GM23338 (cell line): ENCODE data around the gene HTRA1. TPM values are rescaled to one million over a fixed set of nuclear protein-coding genes. Genes with fewer than 3 reads are reported as not detected.

Experiments used
- ATAC-seq: fragments of 200-7000 bp; cut with Tn5 transposase; 3 replicates; pipeline ENCODE4 v1.9.1; 2020
- DNase-seq: peaks from one replicate; pipeline ENCODE4 v3.0.0-alpha.2; 2015; ENCODE audit warnings: low spot score
- H2AFZ ChIP-seq: fragments of 200-600 bp; sonication (generic); 2 replicates; pipeline ENCODE4 v1.8.0; 2016; ENCODE audit warnings: antibody characterized with exemption, mild to moderate bottlenecking, moderate library complexity
- H3F3A ChIP-seq: fragments of 200-600 bp; sonication (generic); replicated peaks from 2 replicates; pipeline ENCODE4 v1.8.0; 2017; ENCODE audit warnings: antibody characterized with exemption, mixed run types, low read depth
- H3K27ac ChIP-seq: fragments of 200-600 bp; sonication (generic); 2 replicates; pipeline ENCODE4 v1.6.1; 2016; ENCODE audit warnings: low read depth
- H3K27me3 ChIP-seq: fragments of 200-600 bp; sonication (generic); 2 replicates; pipeline ENCODE4 v1.8.0; 2016; ENCODE audit warnings: mild to moderate bottlenecking, mixed run types, moderate library complexity; ENCODE audit not compliant: insufficient read depth
- H3K36me3 ChIP-seq: fragments of 200-600 bp; sonication (generic); 2 replicates; pipeline ENCODE4 v1.8.0; 2016; ENCODE audit warnings: mild to moderate bottlenecking; ENCODE audit not compliant: insufficient read depth
- H3K4me1 ChIP-seq: fragments of 200-600 bp; sonication (generic); 2 replicates; pipeline ENCODE4 v1.8.0; 2016; ENCODE audit warnings: mild to moderate bottlenecking, moderate library complexity; ENCODE audit not compliant: insufficient read depth
- H3K4me2 ChIP-seq: fragments of 200-600 bp; sonication (generic); 2 replicates; pipeline ENCODE4 v1.7.1; 2017; ENCODE audit warnings: mixed run types
- H3K4me3 ChIP-seq: fragments of 200-600 bp; sonication (generic); 2 replicates; pipeline ENCODE4 v1.6.1; 2016; ENCODE audit warnings: mixed run types
- H3K79me2 ChIP-seq: fragments of 200-600 bp; sonication (generic); replicated peaks from 2 replicates; pipeline ENCODE4 v1.8.0; 2017; ENCODE audit warnings: mild to moderate bottlenecking; ENCODE audit not compliant: insufficient read depth
- H3K9me2 ChIP-seq: fragments of 200-600 bp; sonication (generic); 2 replicates; pipeline ENCODE4 v1.8.0; 2017; ENCODE audit not compliant: insufficient read depth
- H4K20me1 ChIP-seq: fragments of 200-600 bp; sonication (generic); replicated peaks from 2 replicates; pipeline ENCODE4 v1.8.0; 2017; ENCODE audit warnings: mild to moderate bottlenecking; ENCODE audit not compliant: insufficient read depth
- H3K27ac Mint-ChIP-seq: 2 replicates; pipeline ENCODE4 v1.8.0; 2020; ENCODE audit warnings: inconsistent platforms, mild to moderate bottlenecking, moderate library complexity, mixed read lengths
- H3K27me3 Mint-ChIP-seq: 3 replicates; pipeline ENCODE4 v1.8.0; 2022; ENCODE audit warnings: low read depth, mild to moderate bottlenecking, moderate library complexity, mixed read lengths, inconsistent platforms; ENCODE audit not compliant: insufficient read depth, poor library complexity
- H3K36me3 Mint-ChIP-seq: 3 replicates; pipeline ENCODE4 v1.8.0; 2021; ENCODE audit warnings: low read depth, mild to moderate bottlenecking, inconsistent platforms, moderate library complexity, mixed read lengths
- H3K4me1 Mint-ChIP-seq: 3 replicates; pipeline ENCODE4 v1.8.0; 2020; ENCODE audit warnings: mild to moderate bottlenecking, inconsistent platforms, mixed read lengths
- H3K4me3 Mint-ChIP-seq: 3 replicates; pipeline ENCODE4 v1.8.0; 2021; ENCODE audit warnings: moderate library complexity, mild to moderate bottlenecking, inconsistent platforms, mixed read lengths
- H3K9me3 Mint-ChIP-seq: 3 replicates; pipeline ENCODE4 v1.8.0; 2020; ENCODE audit warnings: moderate library complexity, mild to moderate bottlenecking, inconsistent platforms, mixed read lengths
- CREB1 ChIP-seq: fragments of 250-450 bp; sonication (Bioruptor Pico); IDR thresholded peaks from 2 replicates; pipeline ENCODE4 v1.5.0; 2020; ENCODE audit warnings: low read depth, mild to moderate bottlenecking, moderate library complexity
- EZH2 ChIP-seq: fragments of 200-600 bp; sonication (generic); IDR thresholded peaks from one replicate; pipeline ENCODE4 v1.8.0; 2017; ENCODE audit warnings: antibody characterized with exemption, mild to moderate bottlenecking, low read depth; ENCODE audit not compliant: unreplicated experiment
- NANOG ChIP-seq: IDR thresholded peaks from 2 replicates; pipeline ENCODE4 v1.6.1; 2016; ENCODE audit warnings: antibody characterized with exemption, borderline replicate concordance
- POLR2AphosphoS5 ChIP-seq: IDR thresholded peaks from 2 replicates; pipeline ENCODE4 v1.6.1; 2016; ENCODE audit warnings: antibody characterized with exemption, low read depth
- STAT1 ChIP-seq: IDR thresholded peaks from one replicate; pipeline ENCODE4 v1.6.1; 2016; ENCODE audit warnings: antibody characterized with exemption; ENCODE audit not compliant: unreplicated experiment
- polyA plus RNA-seq: library from polyadenylated mRNA; unstranded; fragments of >200 nt; fragmentation: Nextera tagmentation; extraction: Ambion mirVana; gene quantifications from 2 replicates; pipeline ENCODE4 v1.2.1, GENCODE V29; 2016
- total RNA-seq: library from RNA; depleted of rRNA; stranded (reverse); fragments of >200 nt; shearing (Covaris generic); gene quantifications from 2 replicates; pipeline ENCODE4 v1.2.3, GENCODE V29; 2014
- TF ChIP-seq, protein P1 (sequence below), 2 experiments: fragments of 200-600 bp in 1 of 2; sonication (generic) in 1 of 2; conservative IDR thresholded peaks; 2 replicates each; pipeline versions ENCODE4 v1.5.1 to v1.6.1; 2016 to 2017; ENCODE audit warnings: antibody characterized with exemption in 2 of 2, low read depth in 2 of 2, mild to moderate bottlenecking in 2 of 2, moderate library complexity in 1 of 2
- TF ChIP-seq, protein P2 (sequence below): IDR thresholded peaks from 2 replicates; pipeline ENCODE4 v1.6.1; 2016; ENCODE audit warnings: antibody characterized with exemption
- TF ChIP-seq, protein P3 (sequence below): IDR thresholded peaks from one replicate; pipeline ENCODE4 v1.6.1; 2018; ENCODE audit warnings: antibody characterized with exemption; ENCODE audit not compliant: unreplicated experiment

The HTRA1 gene
- total and polyA plus RNA-seq, 2 experiments from 2014 or later, result 8.1 to 16.1 TPM

- Mint-ChIP-seq H3K27ac (no peak overlapping the region), H3K27me3 (peaks cover 9% of the 10 kb centered on the region), H3K9me3 (peaks cover 10% of the 10 kb centered on the region), H3K4me3 (no peak overlapping the region), H3K36me3 (peaks cover 6% of the 10 kb centered on the region; the same call in 2 of the 3 replicates), H3K4me1 (peaks cover 32% of the 10 kb centered on the region)
- Histone ChIP-seq H3K27me3 (no peaks in the 10 kb centered on the region), H3K27ac (no peak overlapping the region), H3K4me1 (peaks cover 21% of the 10 kb centered on the region), H4K20me1 (no peaks in the 10 kb centered on the region), H3K36me3 (no peaks in the 10 kb centered on the region), H3K4me3 (no peak overlapping the region), H3F3A (no peaks in the 10 kb centered on the region), H3K4me2 (no peak overlapping the region), H3K79me2 (no peaks in the 10 kb centered on the region), H2AFZ (no peak overlapping the region), H3K9me2 (no peaks in the 10 kb centered on the region)
- DNase-seq (no peak), ATAC-seq (no peak)
- TF ChIP-seq, protein P1, sequence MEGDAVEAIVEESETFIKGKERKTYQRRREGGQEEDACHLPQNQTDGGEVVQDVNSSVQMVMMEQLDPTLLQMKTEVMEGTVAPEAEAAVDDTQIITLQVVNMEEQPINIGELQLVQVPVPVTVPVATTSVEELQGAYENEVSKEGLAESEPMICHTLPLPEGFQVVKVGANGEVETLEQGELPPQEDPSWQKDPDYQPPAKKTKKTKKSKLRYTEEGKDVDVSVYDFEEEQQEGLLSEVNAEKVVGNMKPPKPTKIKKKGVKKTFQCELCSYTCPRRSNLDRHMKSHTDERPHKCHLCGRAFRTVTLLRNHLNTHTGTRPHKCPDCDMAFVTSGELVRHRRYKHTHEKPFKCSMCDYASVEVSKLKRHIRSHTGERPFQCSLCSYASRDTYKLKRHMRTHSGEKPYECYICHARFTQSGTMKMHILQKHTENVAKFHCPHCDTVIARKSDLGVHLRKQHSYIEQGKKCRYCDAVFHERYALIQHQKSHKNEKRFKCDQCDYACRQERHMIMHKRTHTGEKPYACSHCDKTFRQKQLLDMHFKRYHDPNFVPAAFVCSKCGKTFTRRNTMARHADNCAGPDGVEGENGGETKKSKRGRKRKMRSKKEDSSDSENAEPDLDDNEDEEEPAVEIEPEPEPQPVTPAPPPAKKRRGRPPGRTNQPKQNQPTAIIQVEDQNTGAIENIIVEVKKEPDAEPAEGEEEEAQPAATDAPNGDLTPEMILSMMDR (conservative IDR thresholded peaks at IDR 0.05; ENCODE audit: low read depth in 2 of 2), result no peak
- TF ChIP-seq, protein P2, sequence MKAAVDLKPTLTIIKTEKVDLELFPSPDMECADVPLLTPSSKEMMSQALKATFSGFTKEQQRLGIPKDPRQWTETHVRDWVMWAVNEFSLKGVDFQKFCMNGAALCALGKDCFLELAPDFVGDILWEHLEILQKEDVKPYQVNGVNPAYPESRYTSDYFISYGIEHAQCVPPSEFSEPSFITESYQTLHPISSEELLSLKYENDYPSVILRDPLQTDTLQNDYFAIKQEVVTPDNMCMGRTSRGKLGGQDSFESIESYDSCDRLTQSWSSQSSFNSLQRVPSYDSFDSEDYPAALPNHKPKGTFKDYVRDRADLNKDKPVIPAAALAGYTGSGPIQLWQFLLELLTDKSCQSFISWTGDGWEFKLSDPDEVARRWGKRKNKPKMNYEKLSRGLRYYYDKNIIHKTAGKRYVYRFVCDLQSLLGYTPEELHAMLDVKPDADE, result no peak
These were observed 20.1 kb downstream of the HTRA1 start for GRCh38 chr10:122481296-122482056.

GRCh38 chr10:122484276-122485060 is 23.1 kb downstream of the HTRA1 start:
- no peak for TF ChIP-seq NANOG
- no peak for TF ChIP-seq STAT1
- TF ChIP-seq, protein P1 (conservative IDR thresholded peaks at IDR 0.05; ENCODE audit: low read depth in 2 of 2), result peak in 1 of 2 experiments; percentile 50; a peak in 2 of 4 replicates
- TF ChIP-seq POLR2AphosphoS5, result no peak
- no peak for TF ChIP-seq EZH2
- TF ChIP-seq CREB1, result no peak
- TF ChIP-seq, protein P3, sequence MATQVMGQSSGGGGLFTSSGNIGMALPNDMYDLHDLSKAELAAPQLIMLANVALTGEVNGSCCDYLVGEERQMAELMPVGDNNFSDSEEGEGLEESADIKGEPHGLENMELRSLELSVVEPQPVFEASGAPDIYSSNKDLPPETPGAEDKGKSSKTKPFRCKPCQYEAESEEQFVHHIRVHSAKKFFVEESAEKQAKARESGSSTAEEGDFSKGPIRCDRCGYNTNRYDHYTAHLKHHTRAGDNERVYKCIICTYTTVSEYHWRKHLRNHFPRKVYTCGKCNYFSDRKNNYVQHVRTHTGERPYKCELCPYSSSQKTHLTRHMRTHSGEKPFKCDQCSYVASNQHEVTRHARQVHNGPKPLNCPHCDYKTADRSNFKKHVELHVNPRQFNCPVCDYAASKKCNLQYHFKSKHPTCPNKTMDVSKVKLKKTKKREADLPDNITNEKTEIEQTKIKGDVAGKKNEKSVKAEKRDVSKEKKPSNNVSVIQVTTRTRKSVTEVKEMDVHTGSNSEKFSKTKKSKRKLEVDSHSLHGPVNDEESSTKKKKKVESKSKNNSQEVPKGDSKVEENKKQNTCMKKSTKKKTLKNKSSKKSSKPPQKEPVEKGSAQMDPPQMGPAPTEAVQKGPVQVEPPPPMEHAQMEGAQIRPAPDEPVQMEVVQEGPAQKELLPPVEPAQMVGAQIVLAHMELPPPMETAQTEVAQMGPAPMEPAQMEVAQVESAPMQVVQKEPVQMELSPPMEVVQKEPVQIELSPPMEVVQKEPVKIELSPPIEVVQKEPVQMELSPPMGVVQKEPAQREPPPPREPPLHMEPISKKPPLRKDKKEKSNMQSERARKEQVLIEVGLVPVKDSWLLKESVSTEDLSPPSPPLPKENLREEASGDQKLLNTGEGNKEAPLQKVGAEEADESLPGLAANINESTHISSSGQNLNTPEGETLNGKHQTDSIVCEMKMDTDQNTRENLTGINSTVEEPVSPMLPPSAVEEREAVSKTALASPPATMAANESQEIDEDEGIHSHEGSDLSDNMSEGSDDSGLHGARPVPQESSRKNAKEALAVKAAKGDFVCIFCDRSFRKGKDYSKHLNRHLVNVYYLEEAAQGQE, result no peak
- no peak overlapping the region for H3K27ac Mint-ChIP-seq
- Histone ChIP-seq H3K4me3 (no peak overlapping the region), H3K36me3 (no peaks in the 10 kb centered on the region), H3K4me2 (no peak overlapping the region), H3K9me2 (no peaks in the 10 kb centered on the region), H3K79me2 (no peaks in the 10 kb centered on the region), H3K4me1 (peaks cover under 1% of the 10 kb centered on the region), H2AFZ (no peak overlapping the region), H3F3A (no peaks in the 10 kb centered on the region), H4K20me1 (no peaks in the 10 kb centered on the region), H3K27ac (no peak overlapping the region), H3K27me3 (no peaks in the 10 kb centered on the region)
- DNase-seq (no peak), ATAC-seq (peak; percentile 68)
- peaks cover 6% of the 10 kb centered on the region; the same call in 2 of the 3 replicates for H3K36me3 Mint-ChIP-seq
- peaks cover 10% of the 10 kb centered on the region for H3K9me3 Mint-ChIP-seq
- peaks cover 9% of the 10 kb centered on the region for H3K27me3 Mint-ChIP-seq
- no peak overlapping the region for H3K4me3 Mint-ChIP-seq
- peaks cover 12% of the 10 kb centered on the region for H3K4me1 Mint-ChIP-seq
